ENCODE results near the gene PHF21A. TPM values are rescaled to one million over a fixed set of nuclear protein-coding genes. Genes with fewer than 3 reads are reported as not detected.

The PHF21A gene
- total RNA-seq, 1 donor from 2014 or later, result 71.1 TPM

DNA sequence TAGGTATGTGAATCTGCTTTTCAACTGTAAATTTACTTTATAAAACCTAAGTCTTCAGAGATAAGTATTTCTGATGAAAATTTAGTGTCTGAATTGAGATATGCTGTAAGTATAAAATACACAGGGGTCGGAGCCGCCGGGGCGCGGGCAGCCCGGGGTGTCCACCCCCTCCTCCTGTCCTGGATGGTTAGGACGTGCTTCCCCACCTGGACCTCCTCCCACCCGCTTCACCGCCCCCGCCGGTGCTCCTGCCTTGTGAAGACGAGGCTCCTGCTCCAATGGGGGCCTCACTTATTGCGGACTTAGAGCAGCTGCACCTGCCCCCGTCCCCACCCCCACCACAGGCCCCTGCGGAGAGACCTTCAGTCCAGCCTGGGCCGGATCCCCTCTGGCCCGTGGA is 21.3 kb upstream of the PHF21A start:
- H3K9me3 Mint-ChIP-seq (ENCODE audit: unreplicated experiment), result no peaks in the 10 kb centered on the region
- no peaks in the 10 kb centered on the region for H3K4me1 Mint-ChIP-seq (ENCODE audit: low read depth, unreplicated experiment)
- H3K27me3 Mint-ChIP-seq (ENCODE audit: unreplicated experiment), result no peaks in the 10 kb centered on the region
- TF ChIP-seq, protein P1, sequence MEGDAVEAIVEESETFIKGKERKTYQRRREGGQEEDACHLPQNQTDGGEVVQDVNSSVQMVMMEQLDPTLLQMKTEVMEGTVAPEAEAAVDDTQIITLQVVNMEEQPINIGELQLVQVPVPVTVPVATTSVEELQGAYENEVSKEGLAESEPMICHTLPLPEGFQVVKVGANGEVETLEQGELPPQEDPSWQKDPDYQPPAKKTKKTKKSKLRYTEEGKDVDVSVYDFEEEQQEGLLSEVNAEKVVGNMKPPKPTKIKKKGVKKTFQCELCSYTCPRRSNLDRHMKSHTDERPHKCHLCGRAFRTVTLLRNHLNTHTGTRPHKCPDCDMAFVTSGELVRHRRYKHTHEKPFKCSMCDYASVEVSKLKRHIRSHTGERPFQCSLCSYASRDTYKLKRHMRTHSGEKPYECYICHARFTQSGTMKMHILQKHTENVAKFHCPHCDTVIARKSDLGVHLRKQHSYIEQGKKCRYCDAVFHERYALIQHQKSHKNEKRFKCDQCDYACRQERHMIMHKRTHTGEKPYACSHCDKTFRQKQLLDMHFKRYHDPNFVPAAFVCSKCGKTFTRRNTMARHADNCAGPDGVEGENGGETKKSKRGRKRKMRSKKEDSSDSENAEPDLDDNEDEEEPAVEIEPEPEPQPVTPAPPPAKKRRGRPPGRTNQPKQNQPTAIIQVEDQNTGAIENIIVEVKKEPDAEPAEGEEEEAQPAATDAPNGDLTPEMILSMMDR (IDR thresholded peaks at IDR 0.05; ENCODE audit: partially characterized antibody, unreplicated experiment), result no peak
- no peak overlapping the region for H3K4me3 Mint-ChIP-seq (ENCODE audit: unreplicated experiment)
- H3K36me3 Mint-ChIP-seq (ENCODE audit: unreplicated experiment), result no peaks in the 10 kb centered on the region
- no peak overlapping the region for H3K27ac Mint-ChIP-seq (ENCODE audit: unreplicated experiment)
- DNase-seq, result no peak

DNA sequence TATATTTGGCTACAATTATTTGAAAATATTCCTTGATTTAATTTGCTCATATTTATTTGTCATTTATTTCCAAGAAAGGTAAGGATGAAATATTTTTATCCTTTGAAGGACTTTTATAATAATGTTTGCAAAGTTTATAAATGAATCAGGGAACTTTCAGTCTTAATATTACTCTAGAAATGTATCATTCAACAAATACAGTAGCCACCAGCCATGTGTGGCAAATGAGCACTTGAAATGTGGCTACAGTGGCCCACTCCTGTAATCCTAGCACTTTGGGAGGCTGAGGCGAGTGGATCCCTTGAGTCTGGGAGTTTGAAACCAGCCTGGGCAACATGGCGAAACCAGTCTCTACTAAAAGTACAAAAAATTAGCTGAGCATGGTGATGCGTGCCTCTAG is 20.3 kb upstream of the PHF21A start:
- TF ChIP-seq, protein P1 (IDR thresholded peaks at IDR 0.05; ENCODE audit: partially characterized antibody, unreplicated experiment), result no peak
- Mint-ChIP-seq H3K36me3 (ENCODE audit: unreplicated experiment) (no peaks in the 10 kb centered on the region), H3K4me1 (ENCODE audit: low read depth, unreplicated experiment) (no peaks in the 10 kb centered on the region), H3K27ac (ENCODE audit: unreplicated experiment) (no peak overlapping the region), H3K9me3 (ENCODE audit: unreplicated experiment) (no peaks in the 10 kb centered on the region), H3K4me3 (ENCODE audit: unreplicated experiment) (no peak overlapping the region), H3K27me3 (ENCODE audit: unreplicated experiment) (no peaks in the 10 kb centered on the region)
- DNase-seq, result no peak

DNA sequence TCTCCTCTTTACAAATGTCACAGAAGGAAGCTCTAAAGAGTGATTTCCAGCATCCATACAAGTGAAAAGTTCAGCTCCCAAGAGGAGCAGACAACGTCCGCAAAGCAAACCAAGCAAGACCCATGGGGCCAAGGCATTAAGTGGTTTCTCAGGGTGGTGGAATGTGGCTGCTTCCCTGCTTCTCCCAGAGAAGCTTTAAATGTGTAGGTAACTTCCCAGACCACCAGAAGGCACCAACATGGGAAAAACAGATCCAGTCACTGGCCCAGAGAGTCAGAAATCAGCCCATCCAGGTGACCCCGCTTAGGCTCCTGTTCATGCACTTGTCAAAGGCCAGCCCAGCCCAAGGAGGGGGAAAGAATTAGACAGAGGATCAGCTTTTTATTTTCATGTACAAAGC is 13.3 kb upstream of the PHF21A start:
- Mint-ChIP-seq H3K4me1 (ENCODE audit: low read depth, unreplicated experiment) (peaks cover 5% of the 10 kb centered on the region), H3K4me3 (ENCODE audit: unreplicated experiment) (no peak overlapping the region), H3K27me3 (ENCODE audit: unreplicated experiment) (no peaks in the 10 kb centered on the region), H3K27ac (ENCODE audit: unreplicated experiment) (no peak overlapping the region), H3K36me3 (ENCODE audit: unreplicated experiment) (no peaks in the 10 kb centered on the region), H3K9me3 (ENCODE audit: unreplicated experiment) (no peaks in the 10 kb centered on the region)
- TF ChIP-seq, protein P1 (IDR thresholded peaks at IDR 0.05; ENCODE audit: partially characterized antibody, unreplicated experiment), result no peak
- no peak for DNase-seq

DNA sequence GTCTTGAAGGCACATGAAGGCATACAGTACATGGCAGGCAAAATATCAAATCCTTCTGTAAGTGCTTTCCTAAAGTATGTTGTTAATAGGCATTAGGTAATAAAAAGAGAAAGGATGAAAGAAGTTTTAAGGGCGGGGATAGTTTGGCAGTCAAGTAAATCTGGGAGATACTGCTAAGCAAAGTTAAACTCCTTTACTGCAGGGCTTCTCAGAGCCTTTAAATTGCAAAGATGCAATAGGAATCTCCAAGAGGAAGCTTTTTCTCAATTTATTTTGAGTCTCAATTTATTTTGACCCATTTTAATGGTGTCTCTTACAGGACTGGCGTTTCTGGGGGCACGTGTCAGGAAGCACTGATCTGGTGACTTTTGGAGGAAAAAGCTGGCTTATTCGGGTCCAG is 12.8 kb upstream of the PHF21A start:
- H3K4me3 Mint-ChIP-seq (ENCODE audit: unreplicated experiment), result no peak overlapping the region
- H3K27ac Mint-ChIP-seq (ENCODE audit: unreplicated experiment), result no peak overlapping the region
- no peaks in the 10 kb centered on the region for H3K27me3 Mint-ChIP-seq (ENCODE audit: unreplicated experiment)
- H3K36me3 Mint-ChIP-seq (ENCODE audit: unreplicated experiment), result no peaks in the 10 kb centered on the region
- H3K9me3 Mint-ChIP-seq (ENCODE audit: unreplicated experiment), result no peaks in the 10 kb centered on the region
- TF ChIP-seq, protein P1 (IDR thresholded peaks at IDR 0.05; ENCODE audit: partially characterized antibody, unreplicated experiment), result no peak
- peaks cover 5% of the 10 kb centered on the region for H3K4me1 Mint-ChIP-seq (ENCODE audit: low read depth, unreplicated experiment)
- DNase-seq, result no peak

DNA sequence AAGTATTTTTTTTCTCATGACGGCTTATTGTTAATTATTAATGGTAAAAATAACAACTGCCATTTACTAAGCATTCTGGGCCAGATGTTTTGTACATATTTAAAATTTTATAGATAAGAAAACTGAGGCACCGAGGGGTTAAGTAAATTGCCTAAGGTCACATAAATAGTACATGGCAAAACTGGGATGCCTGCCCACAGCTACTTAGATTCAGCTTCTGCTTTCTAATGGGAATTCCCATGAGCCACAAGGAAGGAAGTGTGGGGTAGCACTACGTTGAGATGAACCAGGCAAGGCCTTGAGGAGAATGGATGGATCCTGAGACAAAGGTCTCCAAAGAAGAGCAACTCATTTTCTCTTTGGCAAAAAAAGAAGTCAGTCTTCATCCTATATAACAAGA is 11.9 kb upstream of the PHF21A start:
- no peaks in the 10 kb centered on the region for H3K9me3 Mint-ChIP-seq (ENCODE audit: unreplicated experiment)
- peaks cover 5% of the 10 kb centered on the region for H3K4me1 Mint-ChIP-seq (ENCODE audit: low read depth, unreplicated experiment)
- H3K27ac Mint-ChIP-seq (ENCODE audit: unreplicated experiment), result no peak overlapping the region
- H3K27me3 Mint-ChIP-seq (ENCODE audit: unreplicated experiment), result no peaks in the 10 kb centered on the region
- H3K4me3 Mint-ChIP-seq (ENCODE audit: unreplicated experiment), result no peak overlapping the region
- TF ChIP-seq, protein P1 (IDR thresholded peaks at IDR 0.05; ENCODE audit: partially characterized antibody, unreplicated experiment), result no peak
- no peaks in the 10 kb centered on the region for H3K36me3 Mint-ChIP-seq (ENCODE audit: unreplicated experiment)
- DNase-seq, result no peak

All from glutamatergic neuron (in vitro differentiated cells).